AG10803 (cell line): ENCODE data around the gene MALAT1.
A peak's percentile ranks its signal among the peaks of the same experiment; 100 is the strongest.

Experiments
- DNase-seq: peaks from one replicate; pipeline ENCODE4 v3.0.0; 2010; ENCODE audit warnings: low read depth
- H3K4me3 ChIP-seq: 2 replicates; pipeline ENCODE4 v1.5.1; 2011; ENCODE audit warnings: mild to moderate bottlenecking, low read length, control low read depth
- CTCF ChIP-seq: conservative IDR thresholded peaks from 2 replicates; pipeline ENCODE4 v1.5.1; 2011; ENCODE audit warnings: mild to moderate bottlenecking, low read length, control low read depth, inconsistent platforms

Gene MALAT1

GRCh38 chr11:65530157-65530496, 31.3 kb downstream of the MALAT1 start:
- DNase-seq, result no peak
- H3K4me3 ChIP-seq, result no peak overlapping the region

GRCh38 chr11:65532388-65533064, 33.7 kb downstream of the MALAT1 start:
- TF ChIP-seq CTCF, result no peak
- DNase-seq, result no peak
- H3K4me3 ChIP-seq, result no peak overlapping the region

More at GRCh38 chr11:65530157-65530496, 31.3 kb downstream of the MALAT1 start:
- TF ChIP-seq CTCF, result peak; percentile 20; the same call in 1 of the 2 replicates

- DNase-seq, result no peak
- H3K4me3 ChIP-seq, result no peak overlapping the region
Measured at GRCh38 chr11:65535102-65535501, 36.3 kb downstream of the MALAT1 start.

GRCh38 chr11:65536412-65537295, 37.8 kb downstream of the MALAT1 start:
- H3K4me3 ChIP-seq, result no peak overlapping the region
- TF ChIP-seq CTCF, result no peak
- DNase-seq, result no peak

More at GRCh38 chr11:65535102-65535501, 36.3 kb downstream of the MALAT1 start:
- TF ChIP-seq CTCF, result no peak

- H3K4me3 ChIP-seq, result no peak overlapping the region
- no peak for TF ChIP-seq CTCF
- DNase-seq, result no peak
Measured at GRCh38 chr11:65537296-65537597, 38.4 kb downstream of the MALAT1 start.

GRCh38 chr11:65537620-65538231, 38.9 kb downstream of the MALAT1 start:
- DNase-seq, result no peak
- no peak for TF ChIP-seq CTCF

More at GRCh38 chr11:65537620-65538231, 38.9 kb downstream of the MALAT1 start:
- no peak overlapping the region for H3K4me3 ChIP-seq
